GM21526 (cell line): Measurements from ENCODE around the gene FER.
"Not testable (repeated sequence)": the region's sequence is repeated elsewhere in the genome, so short reads cannot be mapped to it uniquely, and the experiment has no call there.

Experiments
- ATAC-seq: cut with Tn5 transposase; IDR thresholded peaks from one replicate; pipeline ENCODE4 v1.9.1; 2021; ENCODE audit warnings: moderate library complexity; ENCODE audit not compliant: unreplicated experiment, low FRiP score

Gene FER

GRCh38 chr5:108743846-108744245, 3.9 kb upstream of the FER start:
- no peak for ATAC-seq

GRCh38 chr5:108747111-108747773, 455 bp upstream of the FER start:
- ATAC-seq = no peak

- peak; percentile 97 for ATAC-seq
Measured at GRCh38 chr5:108748401-108749127, 867 bp downstream of the FER start.

GRCh38 chr5:108749128-108749861, 1.6 kb downstream of the FER start:
- ATAC-seq = peak; percentile 39

- no peak for ATAC-seq
Measured at GRCh38 chr5:108753331-108753730, 5.6 kb downstream of the FER start.

- ATAC-seq = no peak
Measured at GRCh38 chr5:108753877-108754276, 6.2 kb downstream of the FER start.

GRCh38 chr5:108760512-108760911, 12.8 kb downstream of the FER start:
- no peak for ATAC-seq

GRCh38 chr5:108762660-108763059, 15.0 kb downstream of the FER start:
- ATAC-seq = no peak

GRCh38 chr5:108763222-108763916, 15.7 kb downstream of the FER start:
- no peak for ATAC-seq

- ATAC-seq = no peak
Measured at GRCh38 chr5:108765647-108766046, 17.9 kb downstream of the FER start.

- ATAC-seq = not testable (repeated sequence)
Measured at GRCh38 chr5:108766916-108767315, 19.2 kb downstream of the FER start.

- ATAC-seq = peak; percentile 58
Measured at GRCh38 chr5:108769352-108769751, 21.7 kb downstream of the FER start.

GRCh38 chr5:108772626-108773025, 24.9 kb downstream of the FER start:
- ATAC-seq = no peak

GRCh38 chr5:108773330-108773729, 25.6 kb downstream of the FER start:
- no peak for ATAC-seq

GRCh38 chr5:108774079-108774478, 26.4 kb downstream of the FER start:
- ATAC-seq = not testable (repeated sequence)

GRCh38 chr5:108777582-108777981, 29.9 kb downstream of the FER start:
- ATAC-seq = not testable (repeated sequence)

- ATAC-seq = not testable (repeated sequence)
Measured at GRCh38 chr5:108784577-108784976, 36.9 kb downstream of the FER start.

- no peak for ATAC-seq
Measured at GRCh38 chr5:108786806-108787483, 39.2 kb downstream of the FER start.

- ATAC-seq = no peak
Measured at GRCh38 chr5:108788142-108788541, 40.4 kb downstream of the FER start.

- no peak for ATAC-seq
Measured at GRCh38 chr5:108793207-108793606, 45.5 kb downstream of the FER start.
